DOHH2 (cell line): ENCODE results near the gene CFAP61.

ENCODE experiments used
- CTCF ChIP-seq: fragments of 200-600 bp; sonication (generic); IDR thresholded peaks from one replicate; pipeline ENCODE4 v1.5.1; 2014; ENCODE audit warnings: antibody characterized with exemption, mild to moderate bottlenecking, low read depth, low read length; ENCODE audit not compliant: poor library complexity, severe bottlenecking
- EZH2phosphoT487 ChIP-seq: fragments of 200-600 bp; sonication (generic); IDR thresholded peaks from 2 replicates; pipeline ENCODE4 v1.6.1; 2017; ENCODE audit warnings: borderline replicate concordance, mild to moderate bottlenecking, antibody characterized with exemption, low read length, moderate library complexity, mixed read lengths

GRCh38 chr20:20253039-20253743 lies 200.9 kb downstream of the CFAP61 start:
- TF ChIP-seq CTCF = no peak
- TF ChIP-seq EZH2phosphoT487 = no peak
